GM23248 (cell line): ENCODE measurements around the gene CBX8.

ENCODE experiments used
- EZH2 ChIP-seq: fragments of 200-600 bp; sonication (generic); IDR thresholded peaks from 2 replicates; pipeline ENCODE4 v1.6.1; 2018; ENCODE audit warnings: antibody characterized with exemption, mild to moderate bottlenecking; ENCODE audit not compliant: insufficient read depth, poor library complexity, severe bottlenecking
- EZH2phosphoT487 ChIP-seq: fragments of 200-600 bp; sonication (generic); IDR thresholded peaks from 2 replicates; pipeline ENCODE4 v1.6.1; 2018; ENCODE audit warnings: antibody characterized with exemption, moderate library complexity, mild to moderate bottlenecking, low read depth; ENCODE audit not compliant: insufficient read depth

- TF ChIP-seq EZH2phosphoT487, result no peak
- no peak for TF ChIP-seq EZH2
Observed at GRCh38 chr17:79755591-79755990, 41.3 kb downstream of the CBX8 start.
